ENCODE results near the gene ACACA.

ACACA gene

DNA sequence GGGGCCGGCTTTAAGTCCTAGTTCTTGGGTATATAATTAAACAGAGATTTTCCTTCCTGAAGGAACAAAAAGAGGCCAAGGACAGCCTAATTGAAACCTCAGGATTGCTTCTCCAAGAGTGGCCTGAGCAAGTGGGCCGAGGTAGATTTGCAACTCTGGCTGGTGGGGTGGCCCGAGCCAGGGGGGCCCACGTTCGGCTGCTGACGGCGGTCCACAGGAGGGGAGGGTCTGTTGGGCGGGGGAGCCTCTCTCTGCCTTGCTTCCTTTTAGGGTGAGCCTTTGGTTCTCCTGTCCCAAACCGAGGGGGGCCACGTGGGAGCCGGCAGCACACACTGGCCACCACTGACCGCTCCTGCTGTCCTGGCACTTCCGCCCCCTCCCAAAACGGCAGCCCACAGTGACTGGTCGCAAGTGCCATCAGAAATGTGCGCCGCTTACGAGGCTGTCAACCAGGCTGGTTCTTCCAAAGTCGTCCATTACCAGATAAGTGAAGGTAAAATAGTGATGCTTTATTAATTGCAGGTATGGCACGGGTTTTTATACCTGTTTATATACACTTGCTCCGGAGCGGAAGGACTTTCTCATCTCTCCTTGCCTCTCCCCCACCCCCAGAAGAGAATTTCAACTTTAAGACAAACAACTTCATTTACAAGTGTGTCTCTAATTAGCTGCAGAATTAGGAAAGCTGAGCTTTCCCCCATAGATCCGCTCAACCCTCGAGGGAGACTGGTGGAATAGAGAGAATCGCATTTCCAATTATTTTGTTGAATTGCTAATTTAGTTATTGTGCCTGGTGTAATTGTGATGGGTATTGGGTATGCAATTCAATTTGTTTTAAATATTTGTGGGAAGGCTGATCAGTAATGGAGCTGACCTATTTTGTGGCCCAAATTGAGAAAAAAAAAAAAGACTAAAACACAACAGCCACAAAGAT, 340.0 kb downstream of the ACACA start:
- no peak for DNase-seq (ENCODE audit: extremely low read depth, insufficient read length)
- no peaks in the 10 kb centered on the region for H3K27me3 ChIP-seq (replicated peaks; ENCODE audit: control insufficient read depth, insufficient read depth, low read length)
- TF ChIP-seq CTCF (IDR thresholded peaks at IDR 0.05; ENCODE audit: insufficient read depth, low read length, poor library complexity, severe bottlenecking): no peak
- no peak overlapping the region for H3K4me3 ChIP-seq (replicated peaks; ENCODE audit: low read depth, low read length)
- H3K36me3 ChIP-seq (ENCODE audit: control insufficient read depth, insufficient read depth, low read length): no peaks in the 10 kb centered on the region

GRCh38 chr17:37065486-37066321, 340.9 kb downstream of the ACACA start:
- Histone ChIP-seq H3K36me3 (ENCODE audit: control insufficient read depth, insufficient read depth, low read length) (no peaks in the 10 kb centered on the region), H3K4me3 (replicated peaks; ENCODE audit: low read depth, low read length) (no peak overlapping the region), H3K27me3 (replicated peaks; ENCODE audit: control insufficient read depth, insufficient read depth, low read length) (no peaks in the 10 kb centered on the region)
- no peak for DNase-seq (ENCODE audit: extremely low read depth, insufficient read length)
- no peak for TF ChIP-seq CTCF (IDR thresholded peaks at IDR 0.05; ENCODE audit: insufficient read depth, low read length, poor library complexity, severe bottlenecking)

GRCh38 chr17:37064956-37065355, 341.7 kb downstream of the ACACA start:
- no peak for DNase-seq (ENCODE audit: extremely low read depth, insufficient read length)
- no peak for TF ChIP-seq CTCF (IDR thresholded peaks at IDR 0.05; ENCODE audit: insufficient read depth, low read length, poor library complexity, severe bottlenecking)
- H3K4me3 ChIP-seq (replicated peaks; ENCODE audit: low read depth, low read length): no peak overlapping the region
- no peaks in the 10 kb centered on the region for H3K27me3 ChIP-seq (replicated peaks; ENCODE audit: control insufficient read depth, insufficient read depth, low read length)
- H3K36me3 ChIP-seq (ENCODE audit: control insufficient read depth, insufficient read depth, low read length): no peaks in the 10 kb centered on the region

GRCh38 chr17:37064206-37064605, 342.4 kb downstream of the ACACA start:
- no peaks in the 10 kb centered on the region for H3K36me3 ChIP-seq (ENCODE audit: control insufficient read depth, insufficient read depth, low read length)
- H3K4me3 ChIP-seq (replicated peaks; ENCODE audit: low read depth, low read length): no peak overlapping the region
- no peak for TF ChIP-seq CTCF (IDR thresholded peaks at IDR 0.05; ENCODE audit: insufficient read depth, low read length, poor library complexity, severe bottlenecking)
- no peak for DNase-seq (ENCODE audit: extremely low read depth, insufficient read length)
- H3K27me3 ChIP-seq (replicated peaks; ENCODE audit: control insufficient read depth, insufficient read depth, low read length): no peaks in the 10 kb centered on the region

- no peak for DNase-seq (ENCODE audit: extremely low read depth, insufficient read length)
These were observed 344.6 kb downstream of the ACACA start for GRCh38 chr17:37062021-37062420.

More at GRCh38 chr17:37062021-37062420, 344.6 kb downstream of the ACACA start:
- TF ChIP-seq CTCF (IDR thresholded peaks at IDR 0.05; ENCODE audit: insufficient read depth, low read length, poor library complexity, severe bottlenecking): no peak
- H3K36me3 ChIP-seq (ENCODE audit: control insufficient read depth, insufficient read depth, low read length): no peaks in the 10 kb centered on the region
- H3K4me3 ChIP-seq (replicated peaks; ENCODE audit: low read depth, low read length): no peak overlapping the region
- H3K27me3 ChIP-seq (replicated peaks; ENCODE audit: control insufficient read depth, insufficient read depth, low read length): no peaks in the 10 kb centered on the region

All from GM06990 (cell line).